HG02870 (cell line): Measurements from ENCODE around the gene CATSPER4.
A peak's percentile ranks its signal among the peaks of the same experiment; 100 is the strongest.

Experiments
- ATAC-seq: cut with Tn5 transposase; IDR thresholded peaks from one replicate; pipeline ENCODE4 v1.9.1; 2021; ENCODE audit warnings: mild to moderate bottlenecking, moderate library complexity; ENCODE audit not compliant: unreplicated experiment

CATSPER4 gene

GRCh38 chr1:26164036-26164860 is 26.2 kb upstream of the CATSPER4 start:
- ATAC-seq, result no peak

GRCh38 chr1:26164861-26165842 is 25.2 kb upstream of the CATSPER4 start:
- ATAC-seq, result no peak

- ATAC-seq, result no peak
These were observed 23.6 kb upstream of the CATSPER4 start for GRCh38 chr1:26166719-26167281.

GRCh38 chr1:26168410-26169197 is 21.8 kb upstream of the CATSPER4 start, which contains the start of gene C1orf232:
Gene C1orf232 (minus strand): TSS chr1:26168963. CDS start chr1:26168499, 464 bp downstream.
- no peak for ATAC-seq

- no peak for ATAC-seq
These were observed 21.2 kb upstream of the CATSPER4 start for GRCh38 chr1:26169198-26169554.

- ATAC-seq, result peak; percentile 91
These were observed 20.5 kb upstream of the CATSPER4 start, which contains the start of gene ZNF593 for GRCh38 chr1:26169669-26170471. Gene ZNF593 (plus strand): TSS chr1:26169908. CDS start chr1:26169984, 76 bp downstream.

- ATAC-seq, result no peak
These were observed 20.0 kb upstream of the CATSPER4 start for GRCh38 chr1:26170472-26170821.

GRCh38 chr1:26171084-26172072 is 19.0 kb upstream of the CATSPER4 start, which contains the start of gene ZNF593OS:
Gene ZNF593OS (minus strand): TSS chr1:26171832. CDS start chr1:26171661, 171 bp downstream.
- no peak for ATAC-seq

- no peak for ATAC-seq
These were observed 15.1 kb upstream of the CATSPER4 start for GRCh38 chr1:26175346-26175745.

GRCh38 chr1:26177182-26177684 is 13.2 kb upstream of the CATSPER4 start, which contains the start of gene CNKSR1:
Gene CNKSR1 (plus strand): TSS chr1:26177491. CDS start chr1:26177548, 57 bp downstream.
- no peak for ATAC-seq

- ATAC-seq, result no peak
These were observed 10.3 kb upstream of the CATSPER4 start for GRCh38 chr1:26180010-26180506.

- no peak for ATAC-seq
These were observed 8.6 kb upstream of the CATSPER4 start for GRCh38 chr1:26181586-26182382.

GRCh38 chr1:26182383-26182696 is 8.1 kb upstream of the CATSPER4 start:
- no peak for ATAC-seq

- no peak for ATAC-seq
These were observed 6.3 kb upstream of the CATSPER4 start for GRCh38 chr1:26184086-26184485.

GRCh38 chr1:26184883-26185282 is 5.5 kb upstream of the CATSPER4 start:
- ATAC-seq, result no peak

GRCh38 chr1:26187882-26188281 is 2.5 kb upstream of the CATSPER4 start:
- no peak for ATAC-seq

GRCh38 chr1:26188477-26188876 is 1.9 kb upstream of the CATSPER4 start:
- ATAC-seq, result no peak
